GM23248 (cell line): Measurements from ENCODE around the gene SLX4IP.

ENCODE experiments used
- EZH2 ChIP-seq: fragments of 200-600 bp; sonication (generic); IDR thresholded peaks from 2 replicates; pipeline ENCODE4 v1.6.1; 2018; ENCODE audit warnings: antibody characterized with exemption, mild to moderate bottlenecking; ENCODE audit not compliant: insufficient read depth, poor library complexity, severe bottlenecking
- EZH2phosphoT487 ChIP-seq: fragments of 200-600 bp; sonication (generic); IDR thresholded peaks from 2 replicates; pipeline ENCODE4 v1.6.1; 2018; ENCODE audit warnings: antibody characterized with exemption, moderate library complexity, mild to moderate bottlenecking, low read depth; ENCODE audit not compliant: insufficient read depth

DNA sequence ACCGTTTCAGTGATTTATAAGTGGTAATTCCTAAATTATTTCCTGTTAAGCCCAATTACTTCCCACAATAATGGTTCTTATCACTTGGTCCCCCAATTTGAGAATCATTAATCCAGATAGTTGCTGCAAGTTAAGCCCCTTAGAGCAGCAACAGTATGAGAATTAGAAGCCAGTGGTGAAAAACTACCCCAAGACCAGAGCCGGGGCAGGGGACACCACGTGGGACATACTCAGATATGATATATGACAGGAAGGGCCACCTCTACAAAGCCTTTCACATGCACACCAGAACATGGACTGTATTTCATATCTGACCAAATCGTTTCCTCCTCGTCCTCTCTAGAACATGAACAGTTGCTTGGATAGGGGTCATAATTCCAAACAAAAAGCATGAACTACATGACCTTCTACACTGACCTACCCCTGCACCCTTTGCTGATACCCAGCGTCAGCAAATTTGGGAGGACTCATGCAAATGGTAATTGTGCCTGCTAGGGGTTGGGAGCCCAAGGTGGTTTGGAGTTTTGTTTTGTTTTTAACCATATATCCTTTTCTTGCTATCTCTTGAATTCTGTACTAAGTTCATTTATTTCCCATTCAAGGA, 234.8 kb downstream of the SLX4IP start:
- TF ChIP-seq EZH2 (no peak), EZH2phosphoT487 (no peak)
